BJ (cell line): ENCODE data around the gene ERGIC1. TPM values are rescaled to one million over a fixed set of nuclear protein-coding genes. Genes with fewer than 3 reads are reported as not detected.

ENCODE experiments used
- CTCF ChIA-PET: fragments of 350-600 bp; formaldehyde crosslinking; extraction: SDS; loops from one replicate; lab custom pipeline; 2021; ENCODE audit warnings: antibody characterized with exemption, inconsistent platforms; lab: Yijun Ruan, JAX
- POLR2A ChIA-PET: fragments of 300-600 bp; sonication (Branson Sonifier 250); formaldehyde crosslinking; extraction: SDS; loops from one replicate; lab custom pipeline; 2021; ENCODE audit warnings: antibody characterized with exemption; lab: Charles Lee
- DNase-seq: peaks from one replicate; pipeline ENCODE4 v3.0.0-alpha.2; 2011; ENCODE audit warnings: low read depth
- H3K27me3 ChIP-seq: 2 replicates; pipeline ENCODE4 v1.6.0; 2011; ENCODE audit warnings: low read length; ENCODE audit not compliant: control insufficient read depth, insufficient read depth
- H3K36me3 ChIP-seq: 2 replicates; pipeline ENCODE4 v1.5.1; 2011; ENCODE audit warnings: low read length; ENCODE audit not compliant: control insufficient read depth, insufficient read depth
- H3K4me3 ChIP-seq: 2 replicates; pipeline ENCODE4 v1.5.1; 2011; ENCODE audit warnings: low read depth, mild to moderate bottlenecking, control low read depth, low read length
- CTCF ChIP-seq: IDR thresholded peaks from 2 replicates; pipeline ENCODE4 v1.5.1; 2011; ENCODE audit warnings: low read depth, mild to moderate bottlenecking, control low read depth, inconsistent platforms, low read length, moderate library complexity; ENCODE audit not compliant: insufficient read depth
- polyA plus RNA-seq: library from polyadenylated mRNA; depleted of rRNA; stranded (reverse); fragments of >200 nt; gene quantifications from 2 replicates; pipeline ENCODE4 v1.2.3, GENCODE V29; 2011

ERGIC1 gene
- polyA plus RNA-seq, 1 experiment, result 216 TPM

DNA sequence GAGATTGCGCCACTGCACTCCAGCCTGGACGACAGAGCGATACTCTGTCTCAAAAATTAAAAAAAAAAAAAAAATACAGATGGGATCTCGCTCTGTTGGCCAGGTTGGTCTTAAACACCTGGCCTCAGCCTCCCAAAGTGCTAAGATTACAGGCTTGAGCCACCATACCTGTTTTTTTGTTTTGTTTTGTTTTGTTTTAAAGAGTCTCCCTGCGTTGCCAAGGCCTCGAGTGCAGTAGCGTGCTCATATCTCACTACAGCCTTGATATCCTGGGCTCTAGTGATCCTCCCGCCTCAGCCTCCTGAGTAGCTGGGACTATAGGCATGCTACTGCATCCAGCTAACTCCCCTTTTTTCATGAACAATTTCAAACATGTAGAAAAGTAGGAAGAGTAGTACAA is 156.7 kb downstream of the ERGIC1 start:
- POLR2A ChIA-PET, result no interaction called here
- CTCF ChIA-PET, result interaction anchor here (0.8 kb wide), 1 partner anchor 8 kb away, joined by 3 read pairs; no protein-coding TSS in a partner anchor
- TF ChIP-seq CTCF, result no peak
- DNase-seq, result no peak
- Histone ChIP-seq H3K36me3 (peaks cover 8% of the 10 kb centered on the region), H3K4me3 (no peak overlapping the region), H3K27me3 (no peaks in the 10 kb centered on the region)

DNA sequence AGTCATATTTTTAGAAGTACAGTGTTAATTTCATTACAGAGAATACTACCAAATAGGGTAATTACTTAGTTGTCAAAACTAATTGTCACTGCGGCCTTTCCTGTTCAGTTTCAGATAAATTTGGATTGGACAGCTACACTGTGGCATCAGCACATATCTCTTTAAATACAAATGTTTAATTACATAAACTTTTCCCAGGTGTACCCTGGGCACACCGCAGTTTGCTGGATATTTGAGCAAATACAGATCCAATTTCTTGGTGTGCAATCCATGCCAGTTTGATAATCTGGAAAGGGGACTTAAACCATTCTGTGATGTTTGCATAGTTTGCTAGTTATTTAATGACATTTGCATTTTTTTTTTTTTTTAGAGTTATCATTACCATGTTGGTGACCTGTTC is 160.4 kb downstream of the ERGIC1 start:
- peaks cover 3% of the 10 kb centered on the region for H3K36me3 ChIP-seq
- CTCF ChIA-PET, result interaction anchor here (0.7 to 1.5 kb wide), 2 partner anchors 31 to 117 kb away, joined by 3 read pairs; no protein-coding TSS in a partner anchor
- no peak for DNase-seq
- no peaks in the 10 kb centered on the region for H3K27me3 ChIP-seq
- POLR2A ChIA-PET, result no interaction called here
- H3K4me3 ChIP-seq, result no peak overlapping the region
- no peak for TF ChIP-seq CTCF

DNA sequence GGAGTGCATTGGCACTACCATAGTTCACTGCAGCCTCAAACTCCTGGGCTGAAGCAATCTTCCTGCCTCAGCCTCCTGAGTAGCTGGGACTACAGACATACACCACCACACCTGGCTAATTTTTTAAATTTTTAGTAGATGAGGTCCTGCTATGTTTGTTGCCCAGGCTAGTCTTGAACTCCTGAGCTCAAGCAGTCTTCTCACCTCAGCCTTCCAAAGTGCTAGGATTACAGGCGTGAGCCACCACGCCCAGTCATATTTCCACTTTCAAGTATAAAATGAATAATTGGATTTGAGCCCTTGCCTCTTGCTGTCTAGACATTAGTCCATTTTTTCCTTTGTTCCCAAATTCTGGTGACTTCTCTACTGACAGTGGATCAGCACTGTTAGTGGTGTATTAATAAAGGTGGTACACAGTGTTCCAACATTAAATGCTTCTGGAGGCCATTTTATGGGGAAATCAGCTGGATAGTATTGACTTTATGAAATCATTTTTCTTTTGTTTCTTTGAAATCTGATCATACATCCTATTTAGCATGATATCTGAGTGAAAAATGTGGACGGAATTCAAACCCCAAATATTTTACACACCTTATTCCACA is 165.4 kb downstream of the ERGIC1 start:
- Histone ChIP-seq H3K36me3 (peaks cover 3% of the 10 kb centered on the region), H3K27me3 (no peaks in the 10 kb centered on the region), H3K4me3 (no peak overlapping the region)
- DNase-seq, result no peak
- TF ChIP-seq CTCF, result no peak
- POLR2A ChIA-PET, result interaction anchor here (0.6 kb wide), 1 partner anchor 15 kb away, joined by 3 read pairs; no protein-coding TSS in a partner anchor
- CTCF ChIA-PET, result interaction anchor here (1.7 kb wide), 1 partner anchor 9 kb away, joined by 3 read pairs; no protein-coding TSS in a partner anchor

- CTCF ChIA-PET, result interaction anchor here (1.7 kb wide), 1 partner anchor 9 kb away, joined by 3 read pairs; no protein-coding TSS in a partner anchor
- no peak for TF ChIP-seq CTCF
- POLR2A ChIA-PET, result interaction anchor here (0.6 kb wide), 1 partner anchor 16 kb away, joined by 3 read pairs; no protein-coding TSS in a partner anchor
- Histone ChIP-seq H3K4me3 (no peak overlapping the region), H3K27me3 (no peaks in the 10 kb centered on the region), H3K36me3 (peaks cover 3% of the 10 kb centered on the region)
- no peak for DNase-seq
Observed at GRCh38 chr5:172999974-173000373, 165.9 kb downstream of the ERGIC1 start.

- ChIA-PET POLR2A (no interaction called here), CTCF (no interaction called here)
- no peak for TF ChIP-seq CTCF
- Histone ChIP-seq H3K27me3 (no peaks in the 10 kb centered on the region), H3K36me3 (peaks cover 1% of the 10 kb centered on the region), H3K4me3 (no peak overlapping the region)
- DNase-seq, result no peak
Observed at GRCh38 chr5:173001229-173001841, 167.3 kb downstream of the ERGIC1 start.
